ENCODE measurements around the gene PALMD. TPM values are rescaled to one million over a fixed set of nuclear protein-coding genes. Genes with fewer than 3 reads are reported as not detected.

PALMD gene
- total RNA-seq, 1 experiment from 2014 or later = not detected

GRCh38 chr1:99598738-99599411 lies 47.0 kb upstream of the PALMD start:
- WGBS (ENCODE audit: extremely low coverage, insufficient read length, low lambda C conversion rate) = no CpG with 5 or more reads among the region's 2 CpGs
- no peak overlapping the region for H2AFZ ChIP-seq (ENCODE audit: low read length)
- H3K4ac ChIP-seq (ENCODE audit: low read depth, low read length) = no peak overlapping the region
- H4K91ac ChIP-seq (ENCODE audit: insufficient read length, low read depth, low read length) = no peak overlapping the region
- no peak overlapping the region for H2BK20ac ChIP-seq (ENCODE audit: low read depth, low read length, poor library complexity, severe bottlenecking)
- no peaks in the 10 kb centered on the region for H3K4me1 Mint-ChIP-seq
- no peak overlapping the region for H3K9ac ChIP-seq (ENCODE audit: extremely low read depth, insufficient read length, low read length)
- no peaks in the 10 kb centered on the region for H3K79me1 ChIP-seq (ENCODE audit: insufficient read depth, low read depth, low read length, poor library complexity, severe bottlenecking)
- H3K27me3 Mint-ChIP-seq (ENCODE audit: low read depth) = no peaks in the 10 kb centered on the region
- no peak overlapping the region for H3K4me2 ChIP-seq (ENCODE audit: insufficient read depth, insufficient read length, low read length)
- H3K79me2 ChIP-seq (ENCODE audit: insufficient read depth, low read length) = no peaks in the 10 kb centered on the region
- no peak overlapping the region for H3K14ac ChIP-seq (ENCODE audit: insufficient read depth, low read length)
- H4K20me1 ChIP-seq (ENCODE audit: control insufficient read depth, insufficient read depth, insufficient read length) = no peaks in the 10 kb centered on the region
- no peak overlapping the region for H3K27ac Mint-ChIP-seq
- no peak for DNase-seq
- H3K9me3 ChIP-seq (ENCODE audit: control insufficient read depth, low read depth, low read length) = no peaks in the 10 kb centered on the region
- no peak overlapping the region for H3K4me3 Mint-ChIP-seq
- no peak overlapping the region for H2BK12ac ChIP-seq (ENCODE audit: insufficient read length, low read depth, low read length)
- no peak overlapping the region for H3K27ac ChIP-seq (ENCODE audit: insufficient read length, low read depth, low read length)
- H2BK120ac ChIP-seq (ENCODE audit: low read depth, low read length, poor library complexity, severe bottlenecking) = no peak overlapping the region
- H3K27me3 ChIP-seq (ENCODE audit: insufficient read depth, low read length) = no peaks in the 10 kb centered on the region
- no peak overlapping the region for H3K23ac ChIP-seq (ENCODE audit: insufficient read length, low read depth, low read length)
- no peak overlapping the region for H3K18ac ChIP-seq (ENCODE audit: insufficient read length, low read depth, low read length)
- H2AK5ac ChIP-seq (ENCODE audit: insufficient read length, low read length) = no peak overlapping the region
- H3K36me3 Mint-ChIP-seq (ENCODE audit: insufficient read depth in 1 of 3, low read depth in 3 of 3) = no peaks in the 10 kb centered on the region
- no peak overlapping the region for H3T11ph ChIP-seq (ENCODE audit: low read length)
- H3K56ac ChIP-seq (ENCODE audit: insufficient read length, low read depth, low read length) = no peak overlapping the region
- no peak overlapping the region for H2BK15ac ChIP-seq (ENCODE audit: low read depth, low read length)
- H2BK5ac ChIP-seq (ENCODE audit: insufficient read length, low read length) = no peak overlapping the region
- TF ChIP-seq, protein P1, sequence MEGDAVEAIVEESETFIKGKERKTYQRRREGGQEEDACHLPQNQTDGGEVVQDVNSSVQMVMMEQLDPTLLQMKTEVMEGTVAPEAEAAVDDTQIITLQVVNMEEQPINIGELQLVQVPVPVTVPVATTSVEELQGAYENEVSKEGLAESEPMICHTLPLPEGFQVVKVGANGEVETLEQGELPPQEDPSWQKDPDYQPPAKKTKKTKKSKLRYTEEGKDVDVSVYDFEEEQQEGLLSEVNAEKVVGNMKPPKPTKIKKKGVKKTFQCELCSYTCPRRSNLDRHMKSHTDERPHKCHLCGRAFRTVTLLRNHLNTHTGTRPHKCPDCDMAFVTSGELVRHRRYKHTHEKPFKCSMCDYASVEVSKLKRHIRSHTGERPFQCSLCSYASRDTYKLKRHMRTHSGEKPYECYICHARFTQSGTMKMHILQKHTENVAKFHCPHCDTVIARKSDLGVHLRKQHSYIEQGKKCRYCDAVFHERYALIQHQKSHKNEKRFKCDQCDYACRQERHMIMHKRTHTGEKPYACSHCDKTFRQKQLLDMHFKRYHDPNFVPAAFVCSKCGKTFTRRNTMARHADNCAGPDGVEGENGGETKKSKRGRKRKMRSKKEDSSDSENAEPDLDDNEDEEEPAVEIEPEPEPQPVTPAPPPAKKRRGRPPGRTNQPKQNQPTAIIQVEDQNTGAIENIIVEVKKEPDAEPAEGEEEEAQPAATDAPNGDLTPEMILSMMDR (conservative IDR thresholded peaks at IDR 0.05) = no peak
- H3K4me1 ChIP-seq (ENCODE audit: insufficient read depth, low read length) = no peaks in the 10 kb centered on the region
- no peak overlapping the region for H4K5ac ChIP-seq (ENCODE audit: insufficient read length, low read depth, low read length)
- no peak overlapping the region for H4K8ac ChIP-seq (replicated peaks; ENCODE audit: insufficient read length, low read depth, low read length)
- H3K23me2 ChIP-seq (ENCODE audit: insufficient read length, low read depth, low read length, poor library complexity, severe bottlenecking) = no peaks in the 10 kb centered on the region
- H3K9me3 Mint-ChIP-seq = no peaks in the 10 kb centered on the region

All from H9 (cell line).